ENCODE results near the gene CTSA. TPM values are rescaled to one million over a fixed set of nuclear protein-coding genes. Genes with fewer than 3 reads are reported as not detected.
"Not testable (repeated sequence)": the region's sequence is repeated elsewhere in the genome, so short reads cannot be mapped to it uniquely, and the experiment has no call there.

CTSA gene
- total RNA-seq, 1 donor from 2014 or later = 23.0 TPM

DNA sequence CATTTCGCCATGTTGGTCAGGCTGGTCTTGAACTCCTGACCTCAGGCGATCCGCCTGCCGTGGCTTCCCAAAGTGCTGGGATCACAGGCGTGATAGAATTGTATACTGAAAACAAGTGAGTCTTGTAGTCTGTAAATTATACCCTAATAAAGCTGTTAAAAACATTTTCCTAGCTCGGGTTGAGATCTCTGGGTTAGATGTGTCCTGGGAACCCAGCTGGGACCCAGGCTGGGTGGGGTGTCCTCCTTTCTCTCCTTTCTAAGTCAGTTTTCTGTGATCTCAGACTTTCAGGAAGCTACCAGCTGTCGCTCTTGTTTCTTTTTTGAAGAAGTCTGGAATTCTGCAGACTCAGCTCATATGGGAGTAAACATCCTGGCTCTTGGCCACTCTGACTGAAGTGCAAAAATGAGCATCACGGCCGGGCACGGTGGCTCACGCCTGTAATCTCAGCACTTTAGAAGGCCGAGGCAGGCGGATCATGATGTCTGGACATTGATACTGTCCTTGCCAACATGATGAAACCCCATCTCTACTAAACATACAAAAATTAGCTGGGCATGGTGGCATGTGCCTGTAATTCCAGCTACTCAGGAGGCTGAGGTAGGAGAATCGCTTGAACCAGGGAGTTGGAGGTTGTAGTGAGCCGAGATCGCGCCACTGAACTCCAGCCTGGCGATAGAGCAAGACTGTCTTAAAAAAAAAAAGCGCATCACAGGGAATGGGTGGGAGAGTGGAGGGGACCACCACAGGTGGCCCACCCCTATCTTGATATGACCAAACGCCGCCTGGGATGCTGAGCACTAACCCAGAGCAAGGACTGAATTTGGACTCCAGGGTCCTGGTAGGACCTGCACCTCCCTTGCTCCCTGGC is 33.5 kb downstream of the CTSA start:
- peak overlapping the region in 1 of 3 donors; percentile 29 for H3K4me3 ChIP-seq (ENCODE audit: low read length in 3 of 3)
- H3K27me3 ChIP-seq (ENCODE audit: control insufficient read depth in 3 of 3, insufficient read depth in 3 of 3, low read length in 3 of 3) = no peaks in the 10 kb centered on the region

DNA sequence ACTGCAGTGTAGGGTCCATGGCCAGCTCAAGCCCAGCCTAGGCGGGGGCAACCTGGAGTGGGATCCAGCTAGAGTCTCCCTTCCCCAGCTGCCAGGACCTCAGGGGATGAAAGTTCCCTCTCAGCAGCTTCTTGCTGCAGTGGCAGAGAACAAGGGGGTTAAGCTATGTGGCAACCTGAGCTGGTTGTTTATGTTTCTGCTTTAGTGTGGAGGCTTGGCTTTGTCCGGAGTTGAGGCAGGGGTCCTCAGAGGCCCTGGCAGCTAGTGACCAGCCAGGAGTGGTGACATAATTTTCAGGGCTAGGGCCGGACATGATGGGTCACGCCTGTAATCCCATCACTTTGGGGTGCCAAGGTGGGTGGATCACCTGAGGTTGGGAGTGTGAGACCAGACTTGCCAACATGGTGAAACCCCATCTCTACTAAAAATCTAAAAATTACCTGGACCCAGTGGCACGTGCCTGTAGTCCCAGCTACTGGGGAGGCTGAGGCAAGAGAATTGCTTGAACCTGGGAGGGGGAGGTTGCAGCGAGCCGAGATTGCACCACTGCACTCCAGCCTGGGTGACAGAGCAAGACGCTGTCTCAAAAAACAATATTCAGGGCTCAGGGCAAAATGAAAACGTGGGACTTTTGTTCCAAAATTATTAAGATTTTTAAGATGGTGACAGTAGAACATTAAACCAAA is 34.8 kb downstream of the CTSA start:
- no peaks in the 10 kb centered on the region for H3K27me3 ChIP-seq (ENCODE audit: control insufficient read depth in 3 of 3, insufficient read depth in 3 of 3, low read length in 3 of 3)
- H3K4me1 ChIP-seq (ENCODE audit: control insufficient read depth in 3 of 3, insufficient read depth in 3 of 3, low read length in 3 of 3) = peaks cover 19 to 25% (median 21%) of the 10 kb centered on the region in 3 donors
- no peak overlapping the region for H3K9ac ChIP-seq (ENCODE audit: low read depth in 1 of 3, low read length in 3 of 3)
- H3K4me3 ChIP-seq (ENCODE audit: low read length in 3 of 3) = no peak overlapping the region
- no peaks in the 10 kb centered on the region for H3K9me3 ChIP-seq (ENCODE audit: control insufficient read depth in 3 of 3, low read length in 3 of 3)
- peak overlapping the region; percentile 5 for H3K27ac ChIP-seq (ENCODE audit: low read depth, low read length)
- H3K36me3 ChIP-seq (ENCODE audit: control insufficient read depth in 3 of 3, insufficient read depth in 3 of 3, low read length in 3 of 3) = no peaks in the 10 kb centered on the region

More for the DNA sequence above, 33.5 kb downstream of the CTSA start:
- Histone ChIP-seq H3K4me1 (ENCODE audit: control insufficient read depth in 3 of 3, insufficient read depth in 3 of 3, low read length in 3 of 3) (peaks cover 27 to 34% (median 30%) of the 10 kb centered on the region in 3 donors), H3K36me3 (ENCODE audit: control insufficient read depth in 3 of 3, insufficient read depth in 3 of 3, low read length in 3 of 3) (no peaks in the 10 kb centered on the region), H3K27ac (ENCODE audit: low read depth, low read length) (peak overlapping the region; percentile 64), H3K9ac (ENCODE audit: low read depth in 1 of 3, low read length in 3 of 3) (peak overlapping the region in 2 of 3 donors; percentile 45 to 59), H3K9me3 (ENCODE audit: control insufficient read depth in 3 of 3, low read length in 3 of 3) (no peaks in the 10 kb centered on the region)

DNA sequence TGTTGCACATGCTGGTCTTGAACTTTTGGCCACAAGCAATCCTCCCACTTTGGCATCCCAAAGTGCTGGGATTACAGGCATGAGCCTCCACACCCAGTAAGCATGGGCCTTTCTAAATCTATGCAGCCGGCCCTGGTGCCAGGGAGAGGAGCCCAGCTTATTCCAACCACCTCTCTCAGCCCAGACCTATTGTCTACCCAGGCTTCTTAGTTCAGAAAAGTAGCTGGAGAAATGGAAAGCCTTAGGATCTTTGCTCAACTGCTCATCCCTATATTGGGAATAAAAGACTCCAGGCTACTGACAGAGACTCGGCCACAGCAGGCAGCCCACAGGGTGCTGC is 35.6 kb downstream of the CTSA start:
- H3K27me3 ChIP-seq (ENCODE audit: control insufficient read depth in 3 of 3, insufficient read depth in 3 of 3, low read length in 3 of 3) = no peaks in the 10 kb centered on the region
- H3K9ac ChIP-seq (ENCODE audit: low read depth in 1 of 3, low read length in 3 of 3) = no peak overlapping the region
- no peak overlapping the region for H3K27ac ChIP-seq (ENCODE audit: low read depth, low read length)
- H3K4me1 ChIP-seq (ENCODE audit: control insufficient read depth in 3 of 3, insufficient read depth in 3 of 3, low read length in 3 of 3) = peaks cover 16 to 21% (median 21%) of the 10 kb centered on the region in 3 donors
- no peaks in the 10 kb centered on the region for H3K9me3 ChIP-seq (ENCODE audit: control insufficient read depth in 3 of 3, low read length in 3 of 3)
- H3K4me3 ChIP-seq (ENCODE audit: low read length in 3 of 3) = no peak overlapping the region
- H3K36me3 ChIP-seq (ENCODE audit: control insufficient read depth in 3 of 3, insufficient read depth in 3 of 3, low read length in 3 of 3) = no peaks in the 10 kb centered on the region

DNA sequence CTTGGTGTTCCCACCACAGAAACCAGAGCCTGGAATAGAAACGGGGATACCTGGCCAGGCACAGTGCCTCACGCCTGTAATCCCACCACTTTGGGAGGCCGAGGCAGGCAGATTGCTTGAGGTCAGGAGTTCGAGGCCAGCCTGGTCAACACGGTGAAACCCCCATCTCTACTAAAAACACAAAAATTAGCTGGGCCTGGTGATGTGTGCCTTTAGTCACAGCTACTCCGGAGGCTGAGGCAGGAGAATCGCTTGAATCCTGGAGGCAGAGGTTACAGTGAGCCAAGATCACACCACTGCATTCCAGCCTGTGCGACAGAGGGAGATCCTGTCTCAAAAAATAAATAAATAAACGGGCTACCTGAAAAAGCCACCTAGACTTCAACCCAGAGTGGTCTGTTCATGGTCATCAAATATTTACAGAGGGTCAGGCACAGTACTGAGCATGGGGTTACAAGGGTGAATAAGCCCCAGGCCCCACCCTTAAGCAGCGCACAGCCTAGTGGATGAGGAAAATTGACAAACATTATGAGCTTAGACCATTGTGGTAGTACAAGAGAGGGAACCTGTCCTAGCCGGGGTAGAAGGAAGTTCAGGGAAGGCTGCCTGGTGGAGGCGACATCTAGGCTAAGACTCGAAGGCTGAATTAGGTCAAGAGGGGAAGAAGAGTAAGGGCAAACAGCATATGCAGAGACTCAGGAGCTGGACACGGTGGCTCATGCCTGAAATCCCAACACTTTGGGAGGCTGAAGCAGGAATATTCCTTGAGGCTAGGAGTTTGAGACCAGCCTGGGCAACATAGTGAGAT is 36.1 kb downstream of the CTSA start:
- H3K4me1 ChIP-seq (ENCODE audit: control insufficient read depth in 3 of 3, insufficient read depth in 3 of 3, low read length in 3 of 3) = peaks cover 16 to 21% (median 21%) of the 10 kb centered on the region in 3 donors
- no peak overlapping the region for H3K4me3 ChIP-seq (ENCODE audit: low read length in 3 of 3)
- H3K27ac ChIP-seq (ENCODE audit: low read depth, low read length) = no peak overlapping the region
- H3K36me3 ChIP-seq (ENCODE audit: control insufficient read depth in 3 of 3, insufficient read depth in 3 of 3, low read length in 3 of 3) = no peaks in the 10 kb centered on the region
- H3K27me3 ChIP-seq (ENCODE audit: control insufficient read depth in 3 of 3, insufficient read depth in 3 of 3, low read length in 3 of 3) = no peaks in the 10 kb centered on the region
- no peaks in the 10 kb centered on the region for H3K9me3 ChIP-seq (ENCODE audit: control insufficient read depth in 3 of 3, low read length in 3 of 3)
- H3K9ac ChIP-seq (ENCODE audit: low read depth in 1 of 3, low read length in 3 of 3) = no peak overlapping the region

DNA sequence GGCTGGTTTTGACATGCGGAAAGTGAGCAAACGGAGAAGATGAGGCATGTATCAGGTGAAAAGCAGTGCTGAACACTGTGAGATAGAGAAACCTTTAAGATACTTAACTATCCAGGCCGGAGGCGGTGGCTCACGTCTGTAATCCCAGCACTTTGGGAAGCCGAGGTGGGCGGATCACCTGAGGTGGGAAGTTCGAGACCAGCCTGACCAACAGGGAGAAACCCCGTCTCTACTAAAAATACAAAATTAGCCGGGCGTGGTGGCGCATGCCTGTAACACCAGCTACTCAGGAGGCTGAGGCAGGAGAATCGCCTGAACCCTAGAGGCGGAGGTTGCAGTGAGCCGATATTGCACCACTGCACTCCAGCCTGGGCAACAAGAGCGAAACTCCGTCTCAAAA is 40.5 kb downstream of the CTSA start:
- not testable (repeated sequence) for H3K27me3 ChIP-seq (ENCODE audit: control insufficient read depth in 3 of 3, insufficient read depth in 3 of 3, low read length in 3 of 3); H3K36me3 ChIP-seq (ENCODE audit: control insufficient read depth in 3 of 3, insufficient read depth in 3 of 3, low read length in 3 of 3)

DNA sequence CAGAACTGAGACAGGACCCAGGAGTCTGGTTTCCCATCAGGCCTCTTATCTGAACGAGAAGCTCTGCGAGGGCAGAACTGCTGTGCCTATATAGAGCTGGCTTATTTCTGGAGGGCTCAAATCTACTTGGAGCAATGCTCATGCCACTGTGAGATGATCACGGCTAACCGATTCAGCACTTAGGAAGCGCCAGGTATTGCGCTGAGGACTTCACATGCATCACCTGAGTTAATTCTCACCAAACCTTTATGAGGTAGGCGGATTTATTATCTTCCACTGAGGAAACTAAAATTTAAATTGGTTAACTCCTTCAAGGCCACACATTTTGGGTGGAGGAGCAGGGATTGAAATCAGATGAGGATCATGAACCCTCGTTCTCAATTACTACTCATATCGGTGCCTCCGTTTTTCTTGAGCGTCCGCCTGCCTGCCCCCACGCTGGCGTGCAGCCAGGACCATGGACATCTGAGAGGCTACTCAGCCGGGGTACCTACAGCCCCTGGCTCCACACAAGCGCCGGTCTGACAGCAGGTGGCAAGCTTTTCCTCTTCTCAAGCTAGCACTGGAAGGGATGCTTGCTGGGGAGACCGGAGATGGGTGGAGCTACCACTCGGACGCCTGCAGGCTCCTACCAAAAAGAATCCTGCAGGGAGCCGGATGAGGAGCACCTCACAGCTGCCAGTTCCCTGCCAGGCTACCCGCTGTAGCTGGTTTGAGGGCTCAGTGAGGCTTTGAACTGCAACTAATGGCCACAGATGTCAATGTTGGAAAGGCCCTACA is 42.3 kb downstream of the CTSA start:
- peak overlapping the region; percentile 99 to 100 (median 99) for H3K9ac ChIP-seq (ENCODE audit: low read depth in 1 of 3, low read length in 3 of 3)
- peak overlapping the region; percentile 95 to 100 (median 99) for H3K4me3 ChIP-seq (ENCODE audit: low read length in 3 of 3)
- H3K36me3 ChIP-seq (ENCODE audit: control insufficient read depth in 3 of 3, insufficient read depth in 3 of 3, low read length in 3 of 3) = peaks cover 9 to 13% (median 13%) of the 10 kb centered on the region in 3 donors
- no peaks in the 10 kb centered on the region for H3K27me3 ChIP-seq (ENCODE audit: control insufficient read depth in 3 of 3, insufficient read depth in 3 of 3, low read length in 3 of 3)
- peaks cover 21 to 37% (median 23%) of the 10 kb centered on the region in 3 donors for H3K4me1 ChIP-seq (ENCODE audit: control insufficient read depth in 3 of 3, insufficient read depth in 3 of 3, low read length in 3 of 3)
- H3K27ac ChIP-seq (ENCODE audit: low read depth, low read length) = peak overlapping the region; percentile 99
- H3K9me3 ChIP-seq (ENCODE audit: control insufficient read depth in 3 of 3, low read length in 3 of 3) = no peaks in the 10 kb centered on the region

More for the DNA sequence above, 40.5 kb downstream of the CTSA start:
- peaks cover 14 to 25% (median 16%) of the 10 kb centered on the region in 3 donors for H3K4me1 ChIP-seq (ENCODE audit: control insufficient read depth in 3 of 3, insufficient read depth in 3 of 3, low read length in 3 of 3)
- H3K27ac ChIP-seq (ENCODE audit: low read depth, low read length); H3K9ac ChIP-seq (ENCODE audit: low read depth in 1 of 3, low read length in 3 of 3); H3K4me3 ChIP-seq (ENCODE audit: low read length in 3 of 3); H3K9me3 ChIP-seq (ENCODE audit: control insufficient read depth in 3 of 3, low read length in 3 of 3): not testable (repeated sequence)

DNA sequence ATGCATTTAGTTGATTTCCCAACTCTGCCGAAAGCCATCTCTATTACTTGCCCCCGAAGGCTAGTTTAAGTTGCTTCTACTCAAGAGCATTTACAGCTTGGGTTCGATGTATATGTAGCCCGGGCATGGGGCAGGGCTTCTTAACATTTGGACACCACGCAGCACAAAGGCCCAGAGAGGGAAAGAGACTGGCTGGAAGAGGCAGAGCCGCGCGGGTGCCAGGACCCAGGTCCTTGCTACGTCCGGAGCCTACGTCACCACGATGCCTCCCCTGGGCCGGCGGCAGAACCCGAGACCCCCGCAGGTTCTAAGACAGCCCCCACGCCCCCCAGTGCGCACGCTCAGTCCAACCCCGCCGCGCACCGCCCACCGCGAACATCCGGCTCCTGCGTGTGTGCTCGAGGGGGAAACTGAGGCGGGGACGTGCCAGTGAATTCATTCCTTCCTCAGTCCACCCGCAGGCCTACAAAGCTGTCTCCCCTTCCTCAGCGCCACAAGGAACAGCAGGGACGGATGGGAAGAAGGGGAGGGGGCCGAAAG is 43.0 kb downstream of the CTSA start:
- Histone ChIP-seq H3K4me3 (ENCODE audit: low read length in 3 of 3) (peak overlapping the region; percentile 95 to 100 (median 99)), H3K36me3 (ENCODE audit: control insufficient read depth in 3 of 3, insufficient read depth in 3 of 3, low read length in 3 of 3) (peaks cover 16 to 20% (median 20%) of the 10 kb centered on the region in 3 donors), H3K27me3 (ENCODE audit: control insufficient read depth in 3 of 3, insufficient read depth in 3 of 3, low read length in 3 of 3) (no peaks in the 10 kb centered on the region), H3K9me3 (ENCODE audit: control insufficient read depth in 3 of 3, low read length in 3 of 3) (no peaks in the 10 kb centered on the region), H3K9ac (ENCODE audit: low read depth in 1 of 3, low read length in 3 of 3) (peak overlapping the region; percentile 99 to 100 (median 99)), H3K4me1 (ENCODE audit: control insufficient read depth in 3 of 3, insufficient read depth in 3 of 3, low read length in 3 of 3) (peaks cover 21 to 41% (median 23%) of the 10 kb centered on the region in 3 donors), H3K27ac (ENCODE audit: low read depth, low read length) (peak overlapping the region; percentile 99)

DNA sequence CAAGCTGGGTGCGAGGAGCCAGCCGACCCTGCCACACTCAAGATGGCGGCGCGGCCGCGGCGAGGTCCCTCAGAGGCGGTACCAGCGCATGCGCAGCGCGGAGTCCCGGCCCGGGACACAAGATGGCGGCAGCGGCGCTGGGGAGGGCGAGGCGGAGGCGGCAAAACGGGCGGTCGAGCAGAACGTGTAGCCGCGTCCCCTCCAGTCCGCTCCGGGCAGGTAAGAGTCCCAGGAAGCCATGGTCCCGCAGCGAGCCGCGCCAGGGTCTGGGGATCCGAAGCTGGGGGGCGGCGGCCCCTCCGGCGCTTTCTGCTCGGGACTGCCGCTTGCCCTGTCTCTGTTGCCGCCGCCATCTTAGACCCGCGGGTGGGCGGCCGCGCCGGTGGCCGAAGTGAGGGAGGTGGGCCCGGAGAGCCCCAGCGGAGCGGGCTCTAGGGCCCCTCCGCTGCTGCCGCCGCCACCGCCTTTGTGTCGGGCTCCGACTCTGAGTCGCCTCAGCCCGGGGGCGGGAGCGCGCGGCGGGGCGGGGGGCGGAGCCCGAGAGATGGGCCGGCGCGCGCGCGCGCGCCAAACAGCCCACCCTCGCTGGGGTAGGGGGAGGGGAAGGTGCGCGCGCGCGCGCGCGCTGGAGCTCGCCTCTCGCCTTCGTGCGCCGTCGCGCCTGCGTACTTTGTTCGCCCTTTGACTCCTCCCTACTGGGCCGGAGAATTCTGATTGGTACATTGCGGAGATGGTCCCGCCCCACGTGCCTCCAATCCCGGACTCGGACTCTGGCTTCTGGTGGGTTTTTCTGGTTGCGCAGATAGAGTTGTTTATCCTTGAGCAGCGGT is 43.7 kb downstream of the CTSA start, which contains the start of gene PCIF1:
PCIF1 (plus strand) TSS at position 98 of the 830 bp plus-strand sequence. CDS start 4,317 bp downstream, outside the sequence.
- peak within 1 kb of the TSS; percentile 99 for H3K27ac ChIP-seq (ENCODE audit: low read depth, low read length)
- no peaks in the 10 kb centered on the region for H3K9me3 ChIP-seq (ENCODE audit: control insufficient read depth in 3 of 3, low read length in 3 of 3)
- peak within 1 kb of the TSS; percentile 99 to 100 (median 99) for H3K9ac ChIP-seq (ENCODE audit: low read depth in 1 of 3, low read length in 3 of 3)
- H3K36me3 ChIP-seq (ENCODE audit: control insufficient read depth in 3 of 3, insufficient read depth in 3 of 3, low read length in 3 of 3) = peaks cover 23 to 26% (median 26%) of the 10 kb centered on the region in 3 donors
- H3K4me1 ChIP-seq (ENCODE audit: control insufficient read depth in 3 of 3, insufficient read depth in 3 of 3, low read length in 3 of 3) = peaks cover 21 to 41% (median 23%) of the 10 kb centered on the region in 3 donors
- no peaks in the 10 kb centered on the region for H3K27me3 ChIP-seq (ENCODE audit: control insufficient read depth in 3 of 3, insufficient read depth in 3 of 3, low read length in 3 of 3)
- H3K4me3 ChIP-seq (ENCODE audit: low read length in 3 of 3) = peak within 1 kb of the TSS; percentile 96 to 100 (median 99)

All from skeletal muscle tissue (tissue), 4 donors.